ENCODE results near the gene PNPO.

PNPO gene

GRCh38 chr17:47995241-47995935 lies 54.0 kb downstream of the PNPO start:
- no peak for TF ChIP-seq CTCF (IDR thresholded peaks at IDR 0.05; ENCODE audit: insufficient read depth, low read length, missing control alignments)
- ChIA-PET CTCF (interaction anchor here (0.9 to 5.4 kb wide), 7 partner anchors 8 to 46 kb away, joined by 3 to 38 read pairs (median 5); partner anchors contain the start of gene CDK5RAP3), POLR2A (no interaction called here)
- no peak for DNase-seq (ENCODE audit: low read depth, low spot score)
- no peak overlapping the region for H3K4me3 ChIP-seq (ENCODE audit: low read depth, low read length)

GRCh38 chr17:47996201-47996600 lies 54.8 kb downstream of the PNPO start:
- H3K4me3 ChIP-seq (ENCODE audit: low read depth, low read length), result no peak overlapping the region
- ChIA-PET CTCF (interaction anchor here (0.8 to 12.5 kb wide), 6 partner anchors 8 to 25 kb away, joined by 3 to 121 read pairs (median 6); partner anchors contain the start of gene CDK5RAP3), POLR2A (no interaction called here)
- TF ChIP-seq CTCF (IDR thresholded peaks at IDR 0.05; ENCODE audit: insufficient read depth, low read length, missing control alignments), result no peak
- DNase-seq (ENCODE audit: low read depth, low spot score), result no peak

GRCh38 chr17:47997586-47997985 lies 56.2 kb downstream of the PNPO start:
- POLR2A ChIA-PET, result no interaction called here
- CTCF ChIA-PET, result interaction anchor here (1.3 to 12.5 kb wide), 3 partner anchors 19 to 27 kb away, joined by 5 to 121 read pairs (median 38); partner anchors contain the start of gene CDK5RAP3
- no peak overlapping the region for H3K4me3 ChIP-seq (ENCODE audit: low read depth, low read length)
- DNase-seq (ENCODE audit: low read depth, low spot score), result no peak
- no peak for TF ChIP-seq CTCF (IDR thresholded peaks at IDR 0.05; ENCODE audit: insufficient read depth, low read length, missing control alignments)

- H3K4me3 ChIP-seq (ENCODE audit: low read depth, low read length), result no peak overlapping the region
- DNase-seq (ENCODE audit: low read depth, low spot score), result no peak
- no peak for TF ChIP-seq CTCF (IDR thresholded peaks at IDR 0.05; ENCODE audit: insufficient read depth, low read length, missing control alignments)
- ChIA-PET POLR2A (no interaction called here), CTCF (interaction anchor here (0.8 to 12.5 kb wide), 6 partner anchors 18 to 56 kb away, joined by 3 to 121 read pairs (median 18); partner anchors contain the start of gene CDK5RAP3)
Observed at GRCh38 chr17:47998044-47998443, 56.7 kb downstream of the PNPO start.

All from AG04449 (cell line).